Measurements from ENCODE around the gene PRRT1B. TPM values are rescaled to one million over a fixed set of nuclear protein-coding genes. Genes with fewer than 3 reads are reported as not detected.

The PRRT1B gene
- total and polyA plus RNA-seq, 2 experiments from 2014 or later = 0.24 TPM; not detected in 1

DNA sequence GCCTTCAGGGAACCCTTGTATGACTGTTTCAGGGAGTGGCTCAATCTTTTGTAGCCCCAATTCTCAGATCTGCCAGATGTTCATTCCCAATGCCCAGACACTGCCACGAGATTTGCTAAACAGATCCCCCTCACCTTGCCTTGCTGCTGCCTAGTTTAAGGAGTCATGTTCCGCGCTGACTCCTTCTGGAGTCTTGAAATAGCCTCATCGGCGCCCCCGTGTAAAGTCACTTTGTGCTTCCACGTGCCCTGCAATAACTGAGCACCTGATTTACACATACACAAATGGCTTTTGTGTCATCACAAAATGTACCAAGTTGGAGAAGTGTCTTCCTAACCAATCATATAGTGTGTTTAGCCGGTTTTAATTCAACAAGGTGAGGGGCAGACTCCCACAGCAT is 62.3 kb downstream of the PRRT1B start:
- Histone ChIP-seq H3K27ac (ENCODE audit: low read depth) (no peak overlapping the region), H3K4me1 (ENCODE audit: insufficient read depth) (peaks cover 23% of the 10 kb centered on the region), H3K4me2 (peak overlapping the region; percentile 68; the same call in 1 of the 2 replicates), H2AFZ (no peak overlapping the region), H4K20me1 (replicated peaks; ENCODE audit: insufficient read depth) (no peaks in the 10 kb centered on the region), H3K79me2 (replicated peaks; ENCODE audit: insufficient read depth) (no peaks in the 10 kb centered on the region), H3K27me3 (ENCODE audit: insufficient read depth) (no peaks in the 10 kb centered on the region), H3F3A (replicated peaks; ENCODE audit: low read depth) (peaks cover 5% of the 10 kb centered on the region; the same call in 1 of the 2 replicates), H3K4me3 (no peak overlapping the region), H3K36me3 (ENCODE audit: insufficient read depth) (no peaks in the 10 kb centered on the region), H3K9me2 (ENCODE audit: insufficient read depth) (no peaks in the 10 kb centered on the region)
- peaks cover 7% of the 10 kb centered on the region; the same call in 2 of the 3 replicates for H3K36me3 Mint-ChIP-seq (ENCODE audit: low read depth)
- H3K27ac Mint-ChIP-seq = peak overlapping the region; percentile 91; the same call in 1 of the 2 replicates
- ATAC-seq (no peak), DNase-seq (ENCODE audit: low spot score) (no peak)
- H3K4me3 Mint-ChIP-seq = no peak overlapping the region; the same call in 2 of the 3 replicates
- TF ChIP-seq REST (IDR thresholded peaks at IDR 0.05; ENCODE audit: unreplicated experiment) (no peak), CTCF (conservative IDR thresholded peaks at IDR 0.05; ENCODE audit: low read depth in 2 of 2) (peak in 1 of 2 experiments; percentile 21; a peak in 2 of 4 replicates), JUNB (IDR thresholded peaks at IDR 0.05; ENCODE audit: unreplicated experiment) (no peak), NANOG (IDR thresholded peaks at IDR 0.05; ENCODE audit: borderline replicate concordance) (no peak)
- H3K9me3 Mint-ChIP-seq = no peaks in the 10 kb centered on the region
- H3K27me3 Mint-ChIP-seq (ENCODE audit: insufficient read depth, low read depth, poor library complexity) = peaks cover 17% of the 10 kb centered on the region
- H3K4me1 Mint-ChIP-seq = peaks cover 44% of the 10 kb centered on the region

DNA sequence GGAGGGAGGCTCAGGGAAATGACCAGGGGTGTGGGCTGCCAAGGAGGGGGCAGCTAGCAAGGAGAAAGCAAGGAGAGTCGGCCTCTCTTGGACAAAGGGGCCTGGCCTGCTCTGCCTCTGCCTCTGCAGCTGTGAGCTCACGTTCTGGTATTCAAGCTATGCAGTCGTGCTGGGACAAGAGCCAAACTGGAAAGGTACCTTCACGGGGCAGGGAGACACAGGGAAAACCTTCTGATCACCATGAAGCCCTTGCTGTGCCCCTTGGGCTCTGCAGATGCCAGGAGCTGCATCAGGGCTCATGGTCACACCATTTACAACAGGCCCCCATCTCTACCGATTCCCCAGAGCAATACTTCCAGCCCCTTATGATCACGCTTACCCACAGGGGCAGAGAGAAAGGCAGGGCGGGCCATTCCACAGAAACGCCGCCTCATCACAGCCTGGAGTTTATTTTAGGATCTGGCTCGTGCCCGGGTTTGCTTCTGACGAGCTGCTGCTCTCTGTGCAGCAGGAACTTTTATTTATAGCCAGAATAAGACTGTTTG is 63.2 kb downstream of the PRRT1B start:
- Histone ChIP-seq H3K4me2 (peak overlapping the region; percentile 70), H3K4me3 (peak overlapping the region; percentile 35; the same call in 1 of the 2 replicates), H3F3A (replicated peaks; ENCODE audit: low read depth) (peaks cover 5% of the 10 kb centered on the region; the same call in 1 of the 2 replicates), H2AFZ (no peak overlapping the region), H3K4me1 (ENCODE audit: insufficient read depth) (peaks cover 23% of the 10 kb centered on the region), H4K20me1 (replicated peaks; ENCODE audit: insufficient read depth) (no peaks in the 10 kb centered on the region), H3K27ac (ENCODE audit: low read depth) (peak overlapping the region; percentile 94), H3K36me3 (ENCODE audit: insufficient read depth) (no peaks in the 10 kb centered on the region), H3K79me2 (replicated peaks; ENCODE audit: insufficient read depth) (no peaks in the 10 kb centered on the region), H3K9me2 (ENCODE audit: insufficient read depth) (no peaks in the 10 kb centered on the region), H3K27me3 (ENCODE audit: insufficient read depth) (no peaks in the 10 kb centered on the region)
- Mint-ChIP-seq H3K36me3 (ENCODE audit: low read depth) (peaks cover 7% of the 10 kb centered on the region; the same call in 2 of the 3 replicates), H3K27me3 (ENCODE audit: insufficient read depth, low read depth, poor library complexity) (peaks cover 17% of the 10 kb centered on the region), H3K9me3 (no peaks in the 10 kb centered on the region), H3K27ac (peak overlapping the region; percentile 91), H3K4me1 (peaks cover 44% of the 10 kb centered on the region), H3K4me3 (peak overlapping the region; percentile 26; the same call in 1 of the 3 replicates)
- TF ChIP-seq EZH2phosphoT487 (IDR thresholded peaks at IDR 0.05; ENCODE audit: unreplicated experiment) (no peak), ZNF462 (CRISPR knock-in tag; IDR thresholded peaks at IDR 0.05) (peak; percentile 56; the same call in 1 of the 2 replicates)
- DNase-seq (ENCODE audit: low spot score) (peak; percentile 89), ATAC-seq (peak; percentile 91)

Data from GM23338 (cell line).